HG02938 (cell line): Measurements from ENCODE around the gene HSFX2.
A peak's percentile ranks its signal among the peaks of the same experiment; 100 is the strongest.
"Not testable (repeated sequence)": the region's sequence is repeated elsewhere in the genome, so short reads cannot be mapped to it uniquely, and the experiment has no call there.

Experiments used
- ATAC-seq: cut with Tn5 transposase; IDR thresholded peaks from one replicate; pipeline ENCODE4 v1.9.1; 2021; ENCODE audit warnings: mild to moderate bottlenecking, moderate library complexity; ENCODE audit not compliant: unreplicated experiment

The HSFX2 gene

GRCh38 chrX:149595214-149595613 is at the start of gene HSFX2:
TSS of gene HSFX2 (minus strand) at chrX:149595314. CDS start at chrX:149594700, 614 bp downstream.
- not testable (repeated sequence) for ATAC-seq

- no peak for ATAC-seq
Measured at GRCh38 chrX:149643496-149643895, 48.4 kb upstream of the HSFX2 start.

GRCh38 chrX:149641835-149642234 is 46.7 kb upstream of the HSFX2 start:
- ATAC-seq, result no peak

GRCh38 chrX:149641432-149641831 is 46.3 kb upstream of the HSFX2 start:
- no peak for ATAC-seq

- no peak for ATAC-seq
Measured at GRCh38 chrX:149639568-149639967, 44.5 kb upstream of the HSFX2 start.

GRCh38 chrX:149638860-149639259 is 43.7 kb upstream of the HSFX2 start:
- no peak for ATAC-seq

- ATAC-seq, result no peak
Measured at GRCh38 chrX:149633511-149633910, 38.4 kb upstream of the HSFX2 start.

- peak; percentile 86 for ATAC-seq
Measured at GRCh38 chrX:149631234-149632165, 36.4 kb upstream of the HSFX2 start, which contains the start of gene TMEM185A. TSS of gene TMEM185A (minus strand) at chrX:149631792. CDS start at chrX:149631580, 212 bp downstream.

GRCh38 chrX:149630681-149631233 is 35.6 kb upstream of the HSFX2 start:
- ATAC-seq, result no peak

- no peak for ATAC-seq
Measured at GRCh38 chrX:149629730-149630387, 34.7 kb upstream of the HSFX2 start.

GRCh38 chrX:149628768-149629167 is 33.7 kb upstream of the HSFX2 start:
- ATAC-seq, result no peak

GRCh38 chrX:149628280-149628679 is 33.2 kb upstream of the HSFX2 start:
- no peak for ATAC-seq

- ATAC-seq, result not testable (repeated sequence)
Measured at GRCh38 chrX:149626829-149627228, 31.7 kb upstream of the HSFX2 start.

- not testable (repeated sequence) for ATAC-seq
Measured at GRCh38 chrX:149619662-149620061, 24.5 kb upstream of the HSFX2 start.

- no peak for ATAC-seq
Measured at GRCh38 chrX:149618871-149619270, 23.8 kb upstream of the HSFX2 start.

- ATAC-seq, result no peak
Measured at GRCh38 chrX:149611623-149612175, 16.6 kb upstream of the HSFX2 start.

- ATAC-seq, result no peak
Measured at GRCh38 chrX:149610511-149610910, 15.4 kb upstream of the HSFX2 start.

GRCh38 chrX:149607699-149608098 is 12.6 kb upstream of the HSFX2 start:
- no peak for ATAC-seq

- ATAC-seq, result not testable (repeated sequence)
Measured at GRCh38 chrX:149605248-149605885, 10.3 kb upstream of the HSFX2 start.

GRCh38 chrX:149598603-149599002 is 3.5 kb upstream of the HSFX2 start:
- not testable (repeated sequence) for ATAC-seq

- not testable (repeated sequence) for ATAC-seq
Measured at GRCh38 chrX:149595943-149596342, 829 bp upstream of the HSFX2 start.
